A673 (cell line): ENCODE results near the gene EXD3. TPM values are rescaled to one million over a fixed set of nuclear protein-coding genes. Genes with fewer than 3 reads are reported as not detected.

Experiments
- BruUV-seq: library from RNA; stranded (reverse); fragments of 400-500 nt; replicated peaks from 2 replicates; lab custom pipeline; 2021; lab: Mats Ljungman, UMichigan
- CTCF ChIA-PET: fragments of 300-600 bp; sonication (Branson Sonifier 250); formaldehyde crosslinking; loops from one replicate; lab custom pipeline; 2022; ENCODE audit warnings: antibody characterized with exemption; lab: Charles Lee
- POLR2A ChIA-PET: fragments of 300-600 bp; sonication (Branson Sonifier 250); formaldehyde crosslinking; loops from one replicate; lab custom pipeline; 2022; ENCODE audit warnings: antibody characterized with exemption; ENCODE audit not compliant: low non-redundant PET; lab: Charles Lee
- DNase-seq: peaks from one replicate; pipeline ENCODE4 v3.0.0-alpha.2; 2015; ENCODE audit warnings: low spot score
- H3K27ac ChIP-seq: fragments of 200-600 bp; sonication (generic); 2 replicates; pipeline ENCODE4 v1.5.1; 2016; ENCODE audit warnings: mixed run types, low read depth, mild to moderate bottlenecking, mixed read lengths, antibody characterized with exemption, low read length; ENCODE audit not compliant: poor library complexity, severe bottlenecking
- H3K27me3 ChIP-seq: fragments of 200-600 bp; sonication (generic); replicated peaks from 2 replicates; pipeline ENCODE4 v1.6.1; 2017; ENCODE audit warnings: mixed run types, low read depth, mild to moderate bottlenecking, mixed read lengths, antibody characterized with exemption, low read length; ENCODE audit not compliant: insufficient read depth, poor library complexity
- H3K36me3 ChIP-seq: fragments of 200-600 bp; sonication (generic); 2 replicates; pipeline ENCODE4 v1.6.1; 2016; ENCODE audit warnings: mixed run types, mild to moderate bottlenecking, mixed read lengths, antibody characterized with exemption, low read length; ENCODE audit not compliant: insufficient read depth, poor library complexity, severe bottlenecking
- H3K4me1 ChIP-seq: fragments of 200-600 bp; sonication (generic); 2 replicates; pipeline ENCODE4 v1.6.1; 2017; ENCODE audit warnings: mixed run types, mild to moderate bottlenecking, mixed read lengths, antibody characterized with exemption, low read length; ENCODE audit not compliant: insufficient read depth, poor library complexity, severe bottlenecking
- H3K4me3 ChIP-seq: fragments of 200-600 bp; sonication (generic); 2 replicates; pipeline ENCODE4 v1.5.1; 2016; ENCODE audit warnings: low read depth, mixed run types, mild to moderate bottlenecking, mixed read lengths, low read length; ENCODE audit not compliant: poor library complexity, severe bottlenecking
- H3K9me3 ChIP-seq: fragments of 200-600 bp; sonication (generic); 2 replicates; pipeline ENCODE4 v1.6.1; 2016; ENCODE audit warnings: mixed run types, low read depth, mild to moderate bottlenecking, mixed read lengths, antibody characterized with exemption, low read length; ENCODE audit not compliant: poor library complexity, severe bottlenecking
- CTCF ChIP-seq: fragments of 300-800, 200-600 bp; sonication (generic); conservative IDR thresholded peaks from 2 replicates; pipeline ENCODE4 v1.5.1; 2017; ENCODE audit warnings: low read depth, mild to moderate bottlenecking, antibody characterized with exemption, low read length, moderate library complexity, mixed read lengths
- EZH2 ChIP-seq: fragments of 200-600 bp; sonication (generic); IDR thresholded peaks from 2 replicates; pipeline ENCODE4 v1.6.1; 2017; ENCODE audit warnings: borderline replicate concordance, low read depth, mild to moderate bottlenecking, mixed read lengths, antibody characterized with exemption, low read length; ENCODE audit not compliant: poor library complexity, severe bottlenecking
- intact Hi-C: fragments of 100-400 bp; cut with micrococcal nuclease; formaldehyde crosslinking; loops from one replicate; pipeline ENCODE4 v1.10.0; 2022; ENCODE audit not compliant: unreplicated experiment
- total RNA-seq: library from RNA; stranded (reverse); gene quantifications from 2 replicates; pipeline ENCODE4 v1.2.3, GENCODE V29; 2021

EXD3 gene
- total RNA-seq, 1 experiment from 2014 or later = 6.3 TPM

GRCh38 chr9:137404961-137405567 lies 17.9 kb downstream of the EXD3 start:
- DNase-seq = no peak
- intact Hi-C loops = no loop called here
- BruUV-seq = no TSS peak
- Histone ChIP-seq H3K4me1 (peaks cover 15% of the 10 kb centered on the region), H3K27ac (no peak overlapping the region), H3K4me3 (no peak overlapping the region), H3K27me3 (no peaks in the 10 kb centered on the region), H3K9me3 (no peaks in the 10 kb centered on the region), H3K36me3 (no peaks in the 10 kb centered on the region)
- ChIA-PET POLR2A (interaction anchor here (0.6 to 0.7 kb wide), 2 partner anchors 30 to 430 kb away, joined by 3 to 6 read pairs; no protein-coding TSS in a partner anchor), CTCF (no interaction called here)
- TF ChIP-seq CTCF (no peak), EZH2 (no peak)

- POLR2A ChIA-PET = no interaction called here
- Histone ChIP-seq H3K4me1 (peaks cover 15% of the 10 kb centered on the region), H3K27ac (no peak overlapping the region), H3K4me3 (no peak overlapping the region), H3K36me3 (no peaks in the 10 kb centered on the region), H3K27me3 (no peaks in the 10 kb centered on the region), H3K9me3 (no peaks in the 10 kb centered on the region)
- CTCF ChIA-PET = interaction anchor here (0.6 kb wide), 1 partner anchor 23 kb away, joined by 4 read pairs; no protein-coding TSS in a partner anchor
- no peak for DNase-seq
- intact Hi-C loops = no loop called here
- no peak for TF ChIP-seq EZH2
- no TSS peak for BruUV-seq
Observed at GRCh38 chr9:137403269-137403668, 19.7 kb downstream of the EXD3 start.

GRCh38 chr9:137402746-137403145 lies 20.2 kb downstream of the EXD3 start:
- no peak overlapping the region for H3K27ac ChIP-seq
- peaks cover 13% of the 10 kb centered on the region for H3K4me1 ChIP-seq
- no peaks in the 10 kb centered on the region for H3K36me3 ChIP-seq
- H3K4me3 ChIP-seq = no peak overlapping the region
- TF ChIP-seq EZH2 (no peak), CTCF (no peak)
- DNase-seq = no peak
- no peaks in the 10 kb centered on the region for H3K27me3 ChIP-seq
- intact Hi-C loops = no loop called here
- CTCF ChIA-PET = no interaction called here
- H3K9me3 ChIP-seq = no peaks in the 10 kb centered on the region
- POLR2A ChIA-PET = no interaction called here
- no TSS peak for BruUV-seq
